Heart left ventricle (tissue), 13 donors: ENCODE measurements around the gene GSTM5.

Experiments used
- POLR2A ChIP-seq, 2 donors: fragments of 450-650 bp; IDR thresholded peaks; one replicate each; pipeline ENCODE4 v1.6.1; 2017; ENCODE audit warnings: antibody characterized with exemption in 2 of 2, mild to moderate bottlenecking in 2 of 2, moderate library complexity in 2 of 2
- TF ChIP-seq, protein P1 (sequence below), 12 donors: fragments of 200-600 bp; sonication (generic) in 4 of 12; IDR thresholded peaks; one replicate each; pipeline versions ENCODE4 v1.5.0 to v1.8.0; 2018 to 2022; ENCODE audit warnings: antibody characterized with exemption in 12 of 12, mild to moderate bottlenecking in 5 of 12
- donor health status: ischemic (EF 13 %, LVEDD 7.1; RV severe dilation, severe dysfunction).
- donor health status: DM: no; HTN: yes; CAD: no.
- donor health status: DM: no; HTN: no; CAD: no.
- donor health status: ischemic (EF 25% LVEDD 6.9; RV normal size, moderate dysfunction).
- donor health status: ischemic (EF 25% LVEDD 5.7; RV mildly dilated, moderate dysfunction).
- donor health status: ischemic (EF 35%, LVEDD 5.7; RV mildly dilated, moderate dysfunction).
- donor health status: nonischemic (EF 11% LVEDD 7.7; RV severe dilation, severe dysfunction).
- donor health status: DM: yes; HTN: yes; CAD: no.
- donor health status: PGD.
- donor health status: ischemic (EF 29% LVEDD 5.4; RV normal size, mild dysfunction).
- donor health status: nonischemic (EF 23%, LVEDD 6.1; RV moderate dilation, normal function).

DNA sequence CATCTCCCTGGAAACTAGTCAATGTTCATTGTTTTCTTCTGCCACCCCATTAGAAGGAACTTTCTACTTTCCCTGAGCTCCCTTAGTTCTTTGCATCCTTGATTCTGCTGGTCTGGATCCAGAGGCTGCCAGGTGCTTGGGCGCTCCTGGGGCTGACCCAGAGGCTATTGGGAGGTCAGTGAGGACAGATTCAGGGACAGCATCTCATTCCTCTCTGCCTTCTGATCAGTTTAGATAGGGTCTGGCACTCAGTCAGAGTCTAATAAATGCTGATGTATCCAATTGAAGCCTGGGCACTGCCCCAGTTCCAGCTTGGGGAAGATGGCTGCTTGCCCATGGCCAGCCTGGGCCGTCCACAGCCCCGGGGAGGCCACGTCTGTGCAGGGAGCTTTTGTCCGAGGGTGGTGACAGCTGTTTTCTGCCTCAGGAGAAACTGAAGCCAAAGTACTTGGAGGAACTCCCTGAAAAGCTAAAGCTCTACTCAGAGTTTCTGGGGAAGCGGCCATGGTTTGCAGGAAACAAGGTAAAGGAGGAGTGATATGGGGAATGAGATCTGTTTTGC lies 22.1 kb upstream of the GSTM5 start:
- TF ChIP-seq, protein P1, sequence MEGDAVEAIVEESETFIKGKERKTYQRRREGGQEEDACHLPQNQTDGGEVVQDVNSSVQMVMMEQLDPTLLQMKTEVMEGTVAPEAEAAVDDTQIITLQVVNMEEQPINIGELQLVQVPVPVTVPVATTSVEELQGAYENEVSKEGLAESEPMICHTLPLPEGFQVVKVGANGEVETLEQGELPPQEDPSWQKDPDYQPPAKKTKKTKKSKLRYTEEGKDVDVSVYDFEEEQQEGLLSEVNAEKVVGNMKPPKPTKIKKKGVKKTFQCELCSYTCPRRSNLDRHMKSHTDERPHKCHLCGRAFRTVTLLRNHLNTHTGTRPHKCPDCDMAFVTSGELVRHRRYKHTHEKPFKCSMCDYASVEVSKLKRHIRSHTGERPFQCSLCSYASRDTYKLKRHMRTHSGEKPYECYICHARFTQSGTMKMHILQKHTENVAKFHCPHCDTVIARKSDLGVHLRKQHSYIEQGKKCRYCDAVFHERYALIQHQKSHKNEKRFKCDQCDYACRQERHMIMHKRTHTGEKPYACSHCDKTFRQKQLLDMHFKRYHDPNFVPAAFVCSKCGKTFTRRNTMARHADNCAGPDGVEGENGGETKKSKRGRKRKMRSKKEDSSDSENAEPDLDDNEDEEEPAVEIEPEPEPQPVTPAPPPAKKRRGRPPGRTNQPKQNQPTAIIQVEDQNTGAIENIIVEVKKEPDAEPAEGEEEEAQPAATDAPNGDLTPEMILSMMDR (IDR thresholded peaks at IDR 0.05) = no peak
- TF ChIP-seq POLR2A (IDR thresholded peaks at IDR 0.05) = no peak
